HepG2 (cell line): ENCODE measurements around the gene CTNNA2.

Experiments
- AKAP8 ChIP-seq: sonication (generic); formaldehyde crosslinking; IDR thresholded peaks from 2 replicates; pipeline ENCODE4 v1.5.1; 2020; ENCODE audit warnings: mild to moderate bottlenecking, missing genetic modification reagents
- BRF2 ChIP-seq: sonication (generic); formaldehyde crosslinking; IDR thresholded peaks from 2 replicates; pipeline ENCODE4 v1.8.1; 2022; ENCODE audit warnings: mild to moderate bottlenecking, missing genetic modification reagents
- EHMT2 ChIP-seq: fragments of 200-600 bp; sonication (generic); IDR thresholded peaks from 2 replicates; pipeline ENCODE4 v1.7.0; 2017; ENCODE audit warnings: antibody characterized with exemption, low read depth, low read length, borderline replicate concordance
- JUN ChIP-seq: sonication (generic); formaldehyde crosslinking; IDR thresholded peaks from 2 replicates; pipeline ENCODE4 v1.4.0; 2020; ENCODE audit warnings: mild to moderate bottlenecking, missing genetic modification reagents
- NFE2 ChIP-seq: sonication (generic); formaldehyde crosslinking; IDR thresholded peaks from 2 replicates; pipeline ENCODE4 v1.4.0; 2020; ENCODE audit warnings: missing genetic modification reagents
- PCBP1 ChIP-seq: fragments of 200-400 bp; formaldehyde crosslinking; IDR thresholded peaks from 2 replicates; pipeline ENCODE4 v1.6.1; 2017; ENCODE audit warnings: mild to moderate bottlenecking, low read depth, low read length, borderline replicate concordance
- RFX5 ChIP-seq: IDR thresholded peaks from 2 replicates; pipeline ENCODE4 v1.6.1; 2011; ENCODE audit warnings: low read depth, low read length, improper control_type of control experiment
- ZMYM4 ChIP-seq: sonication (generic); formaldehyde crosslinking; IDR thresholded peaks from 2 replicates; pipeline ENCODE4 v1.8.1; 2023; ENCODE audit warnings: mild to moderate bottlenecking, missing genetic modification reagents
- ZNF614 ChIP-seq: IDR thresholded peaks from 2 replicates; pipeline ENCODE4 v1.6.1; 2018; ENCODE audit warnings: missing biosample characterization, missing genetic modification reagents, inconsistent platforms, borderline replicate concordance
- ZNF841 ChIP-seq: sonication (generic); formaldehyde crosslinking; IDR thresholded peaks from 2 replicates; pipeline ENCODE4 v1.8.1; 2023; ENCODE audit warnings: missing genetic modification reagents, borderline replicate concordance

- no peak for TF ChIP-seq BRF2
- TF ChIP-seq ZNF614: no peak
- TF ChIP-seq ZNF841: no peak
- TF ChIP-seq EHMT2: no peak
- TF ChIP-seq RFX5: no peak
- TF ChIP-seq AKAP8 (CRISPR knock-in tag): no peak
- TF ChIP-seq ZMYM4 (CRISPR knock-in tag): no peak
- no peak for TF ChIP-seq JUN (CRISPR knock-in tag)
- TF ChIP-seq NFE2: no peak
- TF ChIP-seq PCBP1: no peak
These were observed 467.3 kb downstream of the CTNNA2 start for GRCh38 chr2:79980116-79980515.
